DMS 273 (cell line): Measurements from ENCODE around the gene SLC25A36.
"Not testable (repeated sequence)": the region's sequence is repeated elsewhere in the genome, so short reads cannot be mapped to it uniquely, and the experiment has no call there.

ENCODE experiments used
- DNase-seq: peaks from one replicate; lab custom pipeline; 2025; ENCODE audit not compliant: unreplicated experiment; lab: John Stamatoyannopoulos, UW

SLC25A36 gene

DNA sequence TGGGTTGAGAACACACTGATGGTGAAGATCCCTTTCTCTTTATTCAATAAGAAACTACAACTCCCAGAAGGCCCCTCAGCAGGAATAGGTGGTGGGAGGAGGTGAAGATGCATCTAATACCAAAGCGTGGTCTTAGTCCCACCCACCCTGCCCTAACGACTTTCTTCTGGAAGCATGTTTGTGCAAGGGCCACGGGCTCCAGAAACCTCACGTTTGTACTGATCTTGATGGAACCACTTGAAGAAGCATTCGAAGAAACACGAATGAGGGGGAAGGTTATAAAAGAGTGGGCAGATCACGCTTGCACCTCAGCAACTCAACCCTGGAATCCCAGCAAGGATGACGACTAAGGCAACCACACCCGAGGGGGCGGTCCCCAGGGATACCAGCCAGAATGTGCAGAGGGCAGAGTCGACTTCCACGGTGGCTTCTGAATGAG, 10.6 kb upstream of the SLC25A36 start:
- DNase-seq: no peak

DNA sequence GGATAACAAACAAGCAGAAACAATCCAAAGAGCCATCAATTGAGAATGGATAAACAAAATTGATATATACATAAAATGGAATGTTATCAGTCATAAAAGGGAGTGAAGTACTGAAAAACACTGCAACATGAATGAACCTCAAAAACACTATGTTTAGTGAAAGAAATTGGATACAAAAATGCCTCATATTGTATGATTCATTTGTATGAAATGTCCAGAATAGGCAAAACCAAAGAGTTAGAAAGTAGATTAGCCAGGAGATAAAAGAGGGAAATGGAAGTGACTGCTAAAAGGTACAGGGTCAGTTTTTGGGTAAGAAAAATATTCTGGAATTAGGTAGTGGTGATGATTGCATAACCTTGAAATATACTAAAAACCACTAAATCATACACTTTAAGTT, 9.8 kb upstream of the SLC25A36 start:
- DNase-seq: no peak

DNA sequence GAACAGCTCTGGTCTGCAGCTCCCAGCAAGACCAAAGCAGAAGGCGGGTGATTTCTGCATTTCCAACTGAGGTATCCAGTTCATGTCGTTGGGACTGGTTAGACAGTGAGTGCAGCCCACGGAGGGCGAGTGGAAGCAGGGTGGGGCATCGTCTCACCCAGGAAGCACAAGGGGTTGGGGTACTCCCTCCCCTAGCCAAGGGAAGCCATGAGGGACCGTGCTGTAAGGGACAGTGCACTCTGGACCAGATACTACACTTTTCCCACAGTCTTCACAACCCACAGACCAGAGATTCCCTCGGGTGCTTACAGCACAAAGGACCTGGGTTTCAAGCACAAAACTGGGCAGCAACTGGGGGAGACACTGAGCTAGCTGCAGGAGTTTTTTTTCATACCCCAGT, 8.5 kb upstream of the SLC25A36 start:
- no peak for DNase-seq

- DNase-seq: no peak
These were observed 8.1 kb upstream of the SLC25A36 start for GRCh38 chr3:140933552-140933951.

- not testable (repeated sequence) for DNase-seq
These were observed 2.3 kb upstream of the SLC25A36 start for GRCh38 chr3:140939305-140939704.

GRCh38 chr3:140941090-140941433, 574 bp upstream of the SLC25A36 start:
- DNase-seq: no peak

DNA sequence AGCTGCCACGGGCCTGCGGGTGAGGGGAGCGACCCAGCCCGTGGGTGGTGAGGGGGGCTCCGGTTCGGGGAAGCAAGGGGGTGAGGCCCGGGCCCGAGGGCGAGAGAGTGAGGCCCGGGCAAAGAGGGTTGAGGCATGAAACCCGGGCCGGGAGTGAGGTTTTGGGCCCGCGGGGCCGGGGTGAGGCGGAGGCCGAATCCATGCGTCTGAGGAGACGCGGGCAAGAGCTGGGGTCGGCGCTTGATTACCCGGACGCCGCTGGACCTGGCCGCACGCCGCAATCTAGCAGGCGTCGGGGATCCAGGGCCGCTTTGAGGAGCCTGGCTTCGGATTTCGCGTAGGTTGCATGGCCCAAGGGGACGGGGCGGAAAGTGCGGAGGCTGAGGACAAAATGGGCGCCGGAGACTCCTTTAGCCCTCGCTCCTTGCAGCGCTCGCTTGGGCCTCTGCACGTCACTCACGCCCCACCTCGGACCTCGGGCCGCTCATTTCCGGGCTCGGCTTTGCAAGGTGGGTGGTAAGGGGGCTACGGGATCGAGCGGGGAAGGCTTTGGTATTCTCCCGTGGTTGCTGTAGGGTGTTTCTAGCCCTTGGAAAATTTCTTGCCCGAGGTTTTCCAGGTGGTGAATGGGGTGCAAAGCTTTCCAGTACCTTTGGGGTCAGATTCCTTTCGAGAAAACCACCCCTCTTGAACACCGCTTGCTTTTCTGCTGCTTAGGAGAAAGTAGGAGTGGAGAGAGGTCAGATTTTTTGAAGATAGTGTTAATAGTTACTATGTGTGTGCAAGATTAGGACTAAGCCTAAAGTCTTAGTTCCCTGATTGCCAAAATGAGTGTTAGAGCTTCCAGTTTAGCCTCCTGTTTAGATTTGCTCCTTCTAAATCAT, 827 bp downstream of the SLC25A36 start:
- DNase-seq: peak; percentile 84

DNA sequence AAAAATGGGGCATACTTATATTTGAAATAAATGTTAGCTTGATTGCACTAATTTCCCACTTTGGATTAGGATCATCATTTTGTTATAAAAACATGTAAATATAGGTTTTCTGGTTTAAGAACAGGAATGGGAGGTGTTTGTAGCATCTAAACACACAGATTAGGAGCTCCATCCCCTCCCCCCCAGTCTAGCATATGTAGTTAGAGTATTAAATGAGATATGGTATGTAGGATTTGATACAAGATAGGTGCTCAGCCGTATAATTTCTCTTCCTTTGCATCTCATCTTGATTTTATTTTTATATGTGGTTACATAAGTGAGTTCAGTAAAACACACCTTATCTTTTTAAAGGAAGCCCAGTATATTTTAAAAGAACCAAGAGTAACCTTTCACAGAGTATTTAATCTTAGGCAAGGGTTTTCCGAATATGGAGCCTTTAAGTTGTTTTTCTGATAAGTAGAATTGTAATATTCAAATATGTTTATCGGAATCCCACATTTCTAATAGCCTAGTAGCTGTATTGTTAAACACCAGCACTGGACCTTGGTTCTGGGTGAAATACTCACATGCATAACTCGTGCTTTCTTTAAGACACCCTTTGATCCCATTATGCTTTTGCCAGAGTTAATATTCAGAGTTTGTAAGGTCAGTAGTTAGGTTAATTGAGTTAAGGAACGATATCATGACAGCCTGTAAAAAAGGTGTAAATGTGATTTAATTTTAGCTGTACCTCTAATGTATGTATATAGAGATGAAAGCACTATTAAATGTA, 2.3 kb downstream of the SLC25A36 start:
- DNase-seq: peak; percentile 21

GRCh38 chr3:140948460-140949249, 7.0 kb downstream of the SLC25A36 start:
- no peak for DNase-seq

DNA sequence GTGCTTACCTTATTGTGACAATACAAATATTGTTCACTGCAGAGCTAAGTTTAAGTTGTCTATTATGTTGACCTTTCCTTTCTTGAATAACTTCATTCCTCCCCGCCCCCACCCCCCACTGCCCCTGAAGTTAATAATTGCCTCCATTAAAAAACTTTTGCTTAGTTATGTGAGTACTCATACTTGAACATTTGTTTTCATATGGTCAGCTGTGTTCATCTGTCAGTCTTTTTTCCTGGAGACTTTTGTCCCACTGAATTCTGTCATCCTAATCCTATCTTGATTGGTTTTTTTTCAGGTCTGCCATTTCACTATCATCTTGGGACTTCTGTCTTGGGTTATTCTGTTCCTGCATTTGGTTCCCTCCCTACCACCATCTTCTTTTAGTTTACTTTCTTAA, 8.5 kb downstream of the SLC25A36 start:
- DNase-seq: no peak

GRCh38 chr3:140950863-140951262, 9.2 kb downstream of the SLC25A36 start:
- DNase-seq: no peak

- not testable (repeated sequence) for DNase-seq
These were observed 10.1 kb downstream of the SLC25A36 start for GRCh38 chr3:140951750-140952149.

- peak; percentile 24 for DNase-seq
These were observed 11.7 kb downstream of the SLC25A36 start for GRCh38 chr3:140953028-140953960.

DNA sequence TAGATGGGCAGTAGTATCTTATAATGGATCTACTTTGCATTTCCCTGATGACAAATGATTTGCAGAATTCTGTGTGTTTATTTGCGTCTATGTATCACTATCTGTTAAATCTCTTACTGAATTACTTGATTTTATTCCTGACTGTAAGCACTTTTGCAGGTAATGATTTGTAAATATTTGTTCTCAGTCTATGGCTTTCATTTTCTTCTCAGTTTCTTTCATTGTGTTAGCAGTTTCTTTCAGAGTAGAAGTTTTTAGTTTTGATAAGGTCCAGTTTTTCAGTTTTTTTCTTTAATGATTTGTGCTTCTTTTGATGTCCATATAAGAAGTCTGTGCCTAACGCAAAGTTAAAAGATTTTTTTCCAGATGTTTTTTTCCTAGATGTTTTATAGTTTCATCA, 12.9 kb downstream of the SLC25A36 start:
- DNase-seq: no peak

DNA sequence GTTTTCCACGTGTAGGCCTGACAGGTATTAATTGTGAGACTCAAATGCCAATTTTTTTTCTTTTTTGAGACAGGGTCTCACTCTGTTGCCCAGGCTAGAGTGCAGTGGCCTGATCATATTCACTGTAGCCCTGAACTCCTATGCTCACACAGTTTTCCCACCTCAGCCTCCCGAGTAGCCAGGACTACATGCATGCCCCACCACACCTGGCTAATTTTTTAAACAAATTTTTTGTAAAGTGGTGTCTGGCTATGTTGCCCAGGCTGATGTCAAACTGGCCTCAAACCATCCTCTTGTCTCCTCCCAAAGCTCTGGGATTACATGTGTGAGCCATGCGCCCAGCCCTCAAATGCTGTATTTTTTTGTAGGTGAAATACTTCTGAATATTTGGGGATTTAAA, 14.0 kb downstream of the SLC25A36 start:
- DNase-seq: no peak

- DNase-seq: no peak
These were observed 14.6 kb downstream of the SLC25A36 start for GRCh38 chr3:140956058-140956835.

- peak; percentile 31 for DNase-seq
These were observed 31.2 kb downstream of the SLC25A36 start for GRCh38 chr3:140972833-140973232.

GRCh38 chr3:140974900-140975299, 33.3 kb downstream of the SLC25A36 start:
- no peak for DNase-seq

DNA sequence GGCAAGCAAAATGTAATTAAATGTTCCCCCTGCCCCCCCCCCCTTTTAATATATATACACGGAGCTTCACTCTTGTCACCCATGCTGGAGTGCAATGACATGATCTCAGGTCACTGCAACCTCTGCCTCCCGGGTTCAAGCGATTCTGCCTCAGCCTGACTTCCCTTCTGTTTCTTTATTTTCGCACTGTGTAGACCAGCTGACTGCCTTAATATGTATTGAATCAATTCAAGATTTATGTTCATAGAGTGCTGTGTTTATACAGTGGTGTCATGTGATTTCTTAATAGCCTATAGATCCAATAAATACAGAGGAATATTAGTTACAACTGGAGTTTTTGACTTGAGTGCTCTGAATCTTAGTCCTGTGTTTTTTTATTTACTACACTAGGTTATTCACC, 39.0 kb downstream of the SLC25A36 start:
- no peak for DNase-seq

DNA sequence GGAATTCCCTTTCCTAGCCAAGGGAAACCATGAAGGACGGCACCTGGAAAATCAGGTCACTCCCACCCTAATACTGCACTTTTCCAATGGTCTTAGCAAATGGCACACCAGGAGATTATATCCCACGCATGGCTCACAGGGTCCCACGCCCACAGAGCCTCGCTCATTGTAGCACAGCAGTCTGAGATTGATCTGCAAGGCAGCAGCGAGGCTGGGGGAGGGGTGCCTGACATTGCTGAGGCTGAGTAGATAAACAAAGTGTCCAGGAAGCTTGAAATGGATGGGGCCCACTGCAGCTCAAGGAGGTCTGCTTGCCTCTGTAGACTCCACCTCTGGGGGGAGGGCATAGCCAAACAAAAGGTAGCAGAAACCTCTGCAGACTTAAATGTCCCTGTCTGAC, 46.2 kb downstream of the SLC25A36 start:
- DNase-seq: not testable (repeated sequence)
